Measurements from ENCODE around the gene SLC27A1.

SLC27A1 gene

GRCh38 chr19:17488593-17489391 is 18.5 kb downstream of the SLC27A1 start:
- H3K9ac ChIP-seq (ENCODE audit: low read depth, low read length, poor library complexity): peak overlapping the region; percentile 60
- no peak overlapping the region for H2BK120ac ChIP-seq (ENCODE audit: low read depth, low read length)
- DNase-seq (ENCODE audit: low spot score): peak; percentile 77
- H4K8ac ChIP-seq (ENCODE audit: low read depth, low read length): no peak overlapping the region
- peak overlapping the region; percentile 26 for H2BK12ac ChIP-seq (ENCODE audit: low read length)
- peaks cover 3 to 7% of the 10 kb centered on the region in 2 donors for H3K4me1 ChIP-seq (ENCODE audit: control insufficient read depth in 2 of 2, insufficient read depth in 1 of 2, low read depth in 1 of 2, low read length in 2 of 2)
- H4K91ac ChIP-seq (ENCODE audit: low read depth, low read length, poor library complexity): no peak overlapping the region
- H3K4me2 ChIP-seq (ENCODE audit: insufficient read depth, low read length, poor library complexity, severe bottlenecking): peak overlapping the region; percentile 46
- no CpG with 5 or more reads among the region's 31 CpGs for WGBS, 2 donors (ENCODE audit: extremely low coverage in 2 of 2, insufficient read length in 2 of 2, insufficient replicate concordance in 1 of 2)
- no peaks in the 10 kb centered on the region for H3K27me3 ChIP-seq (ENCODE audit: control insufficient read depth in 3 of 3, insufficient read depth in 3 of 3, low read depth in 1 of 3, low read length in 3 of 3)
- H3K79me1 ChIP-seq (ENCODE audit: low read depth, low read length): no peaks in the 10 kb centered on the region
- no peak overlapping the region for H2AFZ ChIP-seq (ENCODE audit: low read length)
- peaks cover 2 to 6% of the 10 kb centered on the region in 2 donors for H3K36me3 ChIP-seq (replicated peaks in 1 of 2; ENCODE audit: control insufficient read depth in 2 of 2, insufficient read depth in 2 of 2, low read length in 2 of 2)
- H2BK15ac ChIP-seq (ENCODE audit: low read length): peak overlapping the region; percentile 19
- peak overlapping the region; percentile 5 for H3K14ac ChIP-seq (ENCODE audit: low read length)
- H3K4me3 ChIP-seq (ENCODE audit: low read length in 2 of 2): peak overlapping the region in 1 of 2 donors; percentile 55
- peak overlapping the region; percentile 36 for H3K18ac ChIP-seq (ENCODE audit: low read length)
- no peak overlapping the region for H2BK5ac ChIP-seq (ENCODE audit: low read length)
- H3K23ac ChIP-seq (ENCODE audit: low read depth, low read length, poor library complexity): peak overlapping the region; percentile 19
- H2AK5ac ChIP-seq (ENCODE audit: low read depth, low read length): peak overlapping the region; percentile 11
- no peak overlapping the region for H3K4ac ChIP-seq (ENCODE audit: low read length)
- no peaks in the 10 kb centered on the region for H3K9me3 ChIP-seq (replicated peaks in 1 of 2; ENCODE audit: control insufficient read depth in 2 of 2, insufficient read depth in 1 of 2, low read depth in 1 of 2, low read length in 2 of 2)
- H3K27ac ChIP-seq (replicated peaks; ENCODE audit: low read length): no peak overlapping the region

- no peak overlapping the region for H2AFZ ChIP-seq (ENCODE audit: low read length)
- no peak overlapping the region for H2BK12ac ChIP-seq (ENCODE audit: low read length)
- no peak overlapping the region for H2BK120ac ChIP-seq (ENCODE audit: low read depth, low read length)
- no peak overlapping the region for H3K23ac ChIP-seq (ENCODE audit: low read depth, low read length, poor library complexity)
- no peak overlapping the region for H2BK15ac ChIP-seq (ENCODE audit: low read length)
- H3K27ac ChIP-seq (replicated peaks; ENCODE audit: low read length): no peak overlapping the region
- no peak overlapping the region for H2BK5ac ChIP-seq (ENCODE audit: low read length)
- WGBS, 2 donors (ENCODE audit: extremely low coverage in 2 of 2, insufficient read length in 2 of 2, insufficient replicate concordance in 1 of 2): no CpG with 5 or more reads among the region's 9 CpGs
- no peaks in the 10 kb centered on the region for H3K27me3 ChIP-seq (ENCODE audit: control insufficient read depth in 3 of 3, insufficient read depth in 3 of 3, low read depth in 1 of 3, low read length in 3 of 3)
- H3K18ac ChIP-seq (ENCODE audit: low read length): peak overlapping the region; percentile 1
- peak overlapping the region; percentile 88 for H2AK5ac ChIP-seq (ENCODE audit: low read depth, low read length)
- no peak for DNase-seq (ENCODE audit: low spot score)
- H3K9me3 ChIP-seq (replicated peaks in 1 of 2; ENCODE audit: control insufficient read depth in 2 of 2, insufficient read depth in 1 of 2, low read depth in 1 of 2, low read length in 2 of 2): no peaks in the 10 kb centered on the region
- peaks cover 2 to 6% of the 10 kb centered on the region in 2 donors for H3K36me3 ChIP-seq (replicated peaks in 1 of 2; ENCODE audit: control insufficient read depth in 2 of 2, insufficient read depth in 2 of 2, low read length in 2 of 2)
- no peak overlapping the region for H3K9ac ChIP-seq (ENCODE audit: low read depth, low read length, poor library complexity)
- no peak overlapping the region for H4K91ac ChIP-seq (ENCODE audit: low read depth, low read length, poor library complexity)
- no peaks in the 10 kb centered on the region for H3K79me1 ChIP-seq (ENCODE audit: low read depth, low read length)
- H3K14ac ChIP-seq (ENCODE audit: low read length): no peak overlapping the region
- H3K4me3 ChIP-seq (ENCODE audit: low read length in 2 of 2): no peak overlapping the region
- H4K8ac ChIP-seq (ENCODE audit: low read depth, low read length): peak overlapping the region; percentile 1
- no peak overlapping the region for H3K4ac ChIP-seq (ENCODE audit: low read length)
- no peak overlapping the region for H3K4me2 ChIP-seq (ENCODE audit: insufficient read depth, low read length, poor library complexity, severe bottlenecking)
- peaks cover 3 to 7% of the 10 kb centered on the region in 2 donors for H3K4me1 ChIP-seq (ENCODE audit: control insufficient read depth in 2 of 2, insufficient read depth in 1 of 2, low read depth in 1 of 2, low read length in 2 of 2)
Measured at GRCh38 chr19:17489392-17490030, 19.2 kb downstream of the SLC27A1 start.

- Histone ChIP-seq H2BK5ac (ENCODE audit: low read length) (no peak overlapping the region), H3K4me3 (ENCODE audit: low read length in 2 of 2) (no peak overlapping the region), H3K4ac (ENCODE audit: low read length) (no peak overlapping the region), H3K23ac (ENCODE audit: low read depth, low read length, poor library complexity) (no peak overlapping the region), H3K4me2 (ENCODE audit: insufficient read depth, low read length, poor library complexity, severe bottlenecking) (no peak overlapping the region), H2BK12ac (ENCODE audit: low read length) (no peak overlapping the region), H3K14ac (ENCODE audit: low read length) (no peak overlapping the region), H2BK120ac (ENCODE audit: low read depth, low read length) (no peak overlapping the region), H3K36me3 (replicated peaks in 1 of 2; ENCODE audit: control insufficient read depth in 2 of 2, insufficient read depth in 2 of 2, low read length in 2 of 2) (peaks cover 2 to 6% of the 10 kb centered on the region in 2 donors), H3K9ac (ENCODE audit: low read depth, low read length, poor library complexity) (no peak overlapping the region), H2AK5ac (ENCODE audit: low read depth, low read length) (no peak overlapping the region), H3K79me1 (ENCODE audit: low read depth, low read length) (no peaks in the 10 kb centered on the region), H2AFZ (ENCODE audit: low read length) (no peak overlapping the region), H3K18ac (ENCODE audit: low read length) (no peak overlapping the region), H4K8ac (ENCODE audit: low read depth, low read length) (no peak overlapping the region), H3K4me1 (ENCODE audit: control insufficient read depth in 2 of 2, insufficient read depth in 1 of 2, low read depth in 1 of 2, low read length in 2 of 2) (peaks cover 3 to 7% of the 10 kb centered on the region in 2 donors), H3K27me3 (ENCODE audit: control insufficient read depth in 3 of 3, insufficient read depth in 3 of 3, low read depth in 1 of 3, low read length in 3 of 3) (no peaks in the 10 kb centered on the region), H3K27ac (replicated peaks; ENCODE audit: low read length) (no peak overlapping the region), H2BK15ac (ENCODE audit: low read length) (no peak overlapping the region), H3K9me3 (replicated peaks in 1 of 2; ENCODE audit: control insufficient read depth in 2 of 2, insufficient read depth in 1 of 2, low read depth in 1 of 2, low read length in 2 of 2) (no peaks in the 10 kb centered on the region), H4K91ac (ENCODE audit: low read depth, low read length, poor library complexity) (no peak overlapping the region)
- no CpG with 5 or more reads among the region's 4 CpGs for WGBS, 2 donors (ENCODE audit: extremely low coverage in 2 of 2, insufficient read length in 2 of 2, insufficient replicate concordance in 1 of 2)
- no peak for DNase-seq (ENCODE audit: low spot score)
Measured at GRCh38 chr19:17490411-17490810, 20.1 kb downstream of the SLC27A1 start.

- no peak overlapping the region for H2BK120ac ChIP-seq (ENCODE audit: low read depth, low read length)
- H3K79me1 ChIP-seq (ENCODE audit: low read depth, low read length): no peaks in the 10 kb centered on the region
- no peak overlapping the region for H3K14ac ChIP-seq (ENCODE audit: low read length)
- H2AFZ ChIP-seq (ENCODE audit: low read length): no peak overlapping the region
- no peak overlapping the region for H3K4ac ChIP-seq (ENCODE audit: low read length)
- H3K23ac ChIP-seq (ENCODE audit: low read depth, low read length, poor library complexity): no peak overlapping the region
- no peak overlapping the region for H4K8ac ChIP-seq (ENCODE audit: low read depth, low read length)
- H3K4me1 ChIP-seq (ENCODE audit: control insufficient read depth in 2 of 2, insufficient read depth in 1 of 2, low read depth in 1 of 2, low read length in 2 of 2): peaks cover 3 to 7% of the 10 kb centered on the region in 2 donors
- DNase-seq (ENCODE audit: low spot score): no peak
- H2BK12ac ChIP-seq (ENCODE audit: low read length): no peak overlapping the region
- H3K27me3 ChIP-seq (ENCODE audit: control insufficient read depth in 3 of 3, insufficient read depth in 3 of 3, low read depth in 1 of 3, low read length in 3 of 3): no peaks in the 10 kb centered on the region
- no peak overlapping the region for H3K9ac ChIP-seq (ENCODE audit: low read depth, low read length, poor library complexity)
- no peaks in the 10 kb centered on the region for H3K9me3 ChIP-seq (replicated peaks in 1 of 2; ENCODE audit: control insufficient read depth in 2 of 2, insufficient read depth in 1 of 2, low read depth in 1 of 2, low read length in 2 of 2)
- no peak overlapping the region for H3K4me2 ChIP-seq (ENCODE audit: insufficient read depth, low read length, poor library complexity, severe bottlenecking)
- no peak overlapping the region for H2BK15ac ChIP-seq (ENCODE audit: low read length)
- peaks cover 2 to 6% of the 10 kb centered on the region in 2 donors for H3K36me3 ChIP-seq (replicated peaks in 1 of 2; ENCODE audit: control insufficient read depth in 2 of 2, insufficient read depth in 2 of 2, low read length in 2 of 2)
- H2BK5ac ChIP-seq (ENCODE audit: low read length): no peak overlapping the region
- no peak overlapping the region for H3K4me3 ChIP-seq (ENCODE audit: low read length in 2 of 2)
- no peak overlapping the region for H2AK5ac ChIP-seq (ENCODE audit: low read depth, low read length)
- no peak overlapping the region for H3K27ac ChIP-seq (replicated peaks; ENCODE audit: low read length)
- no peak overlapping the region for H4K91ac ChIP-seq (ENCODE audit: low read depth, low read length, poor library complexity)
- no peak overlapping the region for H3K18ac ChIP-seq (ENCODE audit: low read length)
- no CpG with 5 or more reads among the region's 5 CpGs for WGBS, 2 donors (ENCODE audit: extremely low coverage in 2 of 2, insufficient read length in 2 of 2, insufficient replicate concordance in 1 of 2)
Measured at GRCh38 chr19:17491287-17491686, 21.0 kb downstream of the SLC27A1 start.

Data from neuronal stem cell (in vitro differentiated cells).